HepG2 (cell line): ENCODE measurements around the gene ZMYND19. TPM values are rescaled to one million over a fixed set of nuclear protein-coding genes. Genes with fewer than 3 reads are reported as not detected.

ENCODE experiments used
- ATAC-seq: fragments of 200-7000 bp; cut with Tn5 transposase; 3 replicates; pipeline ENCODE4 v1.9.1; 2020; ENCODE audit warnings: mild to moderate bottlenecking, moderate library complexity
- BruUV-seq: library from RNA; stranded (reverse); fragments of 400-500 nt; replicated peaks from 2 replicates; lab custom pipeline; 2021; lab: Mats Ljungman, UMichigan
- CTCF ChIA-PET: fragments of 300-600 bp; formaldehyde crosslinking; extraction: SDS; loops from one replicate; lab custom pipeline; 2021; ENCODE audit warnings: low total read pairs, inconsistent platforms, low intra/inter-chr PET ratio; lab: Yijun Ruan, JAX
- POLR2A ChIA-PET: fragments of 350-600 bp; sonication (Branson Sonifier 250); formaldehyde crosslinking; loops from one replicate; lab custom pipeline; 2020; ENCODE audit warnings: antibody characterized with exemption, inconsistent platforms; lab: Yijun Ruan, JAX
- DNase-seq: peaks from one replicate; pipeline ENCODE4 v3.0.0-alpha.2; 2015; ENCODE audit warnings: low spot score
- FAIRE-seq: peaks from 3 replicates; lab custom pipeline; 2011; peaks lifted over from hg19 to GRCh38; lab: Jason Lieb, UNC
- H2AFZ ChIP-seq: one replicate; pipeline ENCODE4 v1.6.1; 2011; ENCODE audit warnings: low read length, inconsistent platforms
- H3K27ac ChIP-seq: fragments of 300-600 bp; 3 replicates; pipeline ENCODE4 v1.8.0; 2011; ENCODE audit warnings: mixed run types, mild to moderate bottlenecking, mixed read lengths, low read length, inconsistent platforms; ENCODE audit not compliant: insufficient read depth; ENCODE audit errors: extremely low read length
- H3K27me3 ChIP-seq, 2 experiments: fragments of 200-600 bp in 1 of 2; 2 replicates in 1 of 2; 3 replicates in 1 of 2; pipeline versions ENCODE4 v1.6.0 to v1.8.0; 2011; ENCODE audit warnings: low read length in 2 of 2, mild to moderate bottlenecking in 2 of 2, moderate library complexity in 2 of 2, inconsistent platforms in 1 of 2; ENCODE audit not compliant: insufficient read depth in 2 of 2, control insufficient read depth in 1 of 2
- H3K36me3 ChIP-seq, 2 experiments: fragments of 200-600 bp in 1 of 2; replicated peaks in 1 of 2; 2 replicates in 1 of 2; 3 replicates in 1 of 2; pipeline versions ENCODE4 v1.5.1 to v1.8.0; 2011; ENCODE audit warnings: low read length in 2 of 2, inconsistent platforms in 1 of 2; ENCODE audit not compliant: insufficient read depth in 2 of 2, control insufficient read depth in 1 of 2
- H3K4me1 ChIP-seq: 2 replicates; pipeline ENCODE4 v1.5.1; 2012; ENCODE audit warnings: low read length, inconsistent platforms; ENCODE audit not compliant: insufficient read depth
- H3K4me2 ChIP-seq: 2 replicates; pipeline ENCODE4 v1.6.0; 2011; ENCODE audit warnings: low read depth, low read length, inconsistent platforms
- H3K4me3 ChIP-seq, 3 experiments: fragments of 200-600 bp in 1 of 3; sonication (generic), shearing (Covaris generic) in 1 of 3; replicated peaks in 1 of 3; 2 replicates each; pipeline ENCODE4 v1.5.1; 2011 to 2016; ENCODE audit warnings: low read length in 3 of 3, inconsistent platforms in 2 of 3, low read depth in 2 of 3, mild to moderate bottlenecking in 2 of 3, control low read depth in 1 of 3, mixed read lengths in 1 of 3; ENCODE audit not compliant: insufficient read depth in 1 of 3
- H3K79me2 ChIP-seq: one replicate; pipeline ENCODE4 v1.6.1; 2011; ENCODE audit warnings: low read length, inconsistent platforms; ENCODE audit not compliant: insufficient read depth
- H3K9ac ChIP-seq: 2 replicates; pipeline ENCODE4 v1.6.0; 2011; ENCODE audit warnings: mild to moderate bottlenecking, low read depth, low read length, inconsistent platforms; ENCODE audit not compliant: insufficient read depth
- H3K9me3 ChIP-seq: 2 replicates; pipeline ENCODE4 v1.5.1; 2012; ENCODE audit warnings: mild to moderate bottlenecking, low read length
- H4K20me1 ChIP-seq: 2 replicates; pipeline ENCODE4 v1.6.0; 2011; ENCODE audit warnings: inconsistent platforms, mild to moderate bottlenecking, low read length, moderate library complexity; ENCODE audit not compliant: insufficient read depth
- ARID4A ChIP-seq: sonication (generic); formaldehyde crosslinking; IDR thresholded peaks from 2 replicates; pipeline ENCODE4 v1.5.0; 2020; ENCODE audit warnings: mild to moderate bottlenecking, missing genetic modification reagents, borderline replicate concordance
- WGBS: methylation state at CpG from one replicate; pipeline ENCODE4 v1.1.6; 2017; ENCODE audit warnings: low lambda C conversion rate; 5-methylcytosine and 5-hydroxymethylcytosine counted together
- in situ Hi-C: cut with HindIII; loops from 2 replicates; pipeline ENCODE4 v1.10.0; 2017; ENCODE audit warnings: low pct_unique_long_range_greater_than_20kb; ENCODE audit not compliant: extremely low pct_ligation_motif_present
- intact Hi-C: fragments of 100-400 bp; cut with micrococcal nuclease; formaldehyde crosslinking; loops from one replicate; pipeline ENCODE4 v1.10.0; 2022; ENCODE audit not compliant: unreplicated experiment
- polyA plus RNA-seq, 8 experiments: library from polyadenylated mRNA; depleted of rRNA in 3 of 8; stranded (reverse) in 7 of 8; unstranded in 1 of 8; fragments of >200 nt; fragmentation: Illumina TruSeq in 4 of 8; extraction: Trizol in 4 of 8; gene quantifications; 2 replicates each; pipeline versions ENCODE4 v1.2.1 to v1.2.3, GENCODE V29; 2011 to 2016; ENCODE audit warnings: low read depth in 4 of 8, missing spikeins in 1 of 8, mixed read lengths in 1 of 8; ENCODE audit not compliant: insufficient read depth in 1 of 8
- total RNA-seq, 5 experiments: library from RNA; depleted of rRNA; stranded (reverse); fragments of >200 nt; fragmentation: Illumina TruSeq; extraction: Trizol; gene quantifications; 2 replicates each; pipeline ENCODE4 v1.2.3, GENCODE V29; 2016; ENCODE audit warnings: low read depth in 1 of 5

The ZMYND19 gene
- total and polyA plus RNA-seq, 2 of the 13 experiments (the other 11 are each of a cell fraction or from before 2014, with no cell fraction given), result 21.3 to 38.7 TPM

DNA sequence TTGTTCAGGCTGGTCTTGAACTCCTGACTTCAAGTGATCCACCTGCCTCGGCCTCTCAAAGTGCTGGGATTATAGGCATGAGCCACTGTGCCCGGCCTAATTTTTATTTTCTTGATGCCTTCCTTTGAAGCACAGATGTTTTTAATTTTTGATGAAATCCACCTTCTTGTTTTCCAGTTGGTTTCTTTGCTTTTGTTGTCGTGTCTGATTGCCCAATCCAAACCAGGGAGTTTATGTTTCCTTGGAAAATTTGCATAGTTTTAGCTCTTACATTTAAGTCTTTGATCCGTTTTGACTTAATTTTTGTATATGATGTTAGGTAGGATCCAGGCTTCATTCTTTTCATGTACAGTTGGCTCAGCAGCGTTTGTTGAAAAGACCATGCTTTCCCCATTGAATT is 43.7 kb upstream of the ZMYND19 start:
- H3K27ac ChIP-seq, result no peak overlapping the region
- H3K27me3 ChIP-seq, result no peaks in the 10 kb centered on the region
- intact Hi-C loops (no loop called here), in situ Hi-C loops (no loop called here)
- no peak for FAIRE-seq
- H2AFZ ChIP-seq, result no peak overlapping the region
- H3K9me3 ChIP-seq, result no peaks in the 10 kb centered on the region
- H3K36me3 ChIP-seq, result peaks cover 0 to 1% of the 10 kb centered on the region in 2 experiments; a peak in 2 of 5 replicates
- TF ChIP-seq ARID4A (CRISPR knock-in tag), result no peak
- POLR2A ChIA-PET, result no interaction called here
- CTCF ChIA-PET, result no interaction called here
- ATAC-seq, result no peak
- H3K79me2 ChIP-seq, result peaks cover 76% of the 10 kb centered on the region
- no peak overlapping the region for H3K4me2 ChIP-seq
- H3K4me1 ChIP-seq, result peaks cover 29% of the 10 kb centered on the region
- no TSS peak for BruUV-seq
- no peak overlapping the region for H3K4me3 ChIP-seq
- H3K9ac ChIP-seq, result no peak overlapping the region
- no peak for DNase-seq
- 85% methylated on average over 5 of the region's 5 CpGs for WGBS
- peaks cover 25% of the 10 kb centered on the region for H4K20me1 ChIP-seq
